Mammary epithelial cell (primary cell): ENCODE results near the gene HOOK1.

Source experiments
- CTCF ChIP-seq, 2 donors: IDR thresholded peaks in 1 of 2; conservative IDR thresholded peaks in 1 of 2; 2 replicates each; pipeline ENCODE4 v1.5.1; 2011 to 2012; ENCODE audit warnings: inconsistent platforms in 2 of 2, low read length in 2 of 2, mild to moderate bottlenecking in 2 of 2, control low read depth in 1 of 2, low read depth in 1 of 2; ENCODE audit not compliant: insufficient read depth in 1 of 2; ENCODE audit errors: extremely low read depth in 1 of 2
- EZH2 ChIP-seq: IDR thresholded peaks from 2 replicates; pipeline ENCODE4 v1.6.1; 2012; ENCODE audit warnings: low read length, inconsistent platforms, borderline replicate concordance

DNA sequence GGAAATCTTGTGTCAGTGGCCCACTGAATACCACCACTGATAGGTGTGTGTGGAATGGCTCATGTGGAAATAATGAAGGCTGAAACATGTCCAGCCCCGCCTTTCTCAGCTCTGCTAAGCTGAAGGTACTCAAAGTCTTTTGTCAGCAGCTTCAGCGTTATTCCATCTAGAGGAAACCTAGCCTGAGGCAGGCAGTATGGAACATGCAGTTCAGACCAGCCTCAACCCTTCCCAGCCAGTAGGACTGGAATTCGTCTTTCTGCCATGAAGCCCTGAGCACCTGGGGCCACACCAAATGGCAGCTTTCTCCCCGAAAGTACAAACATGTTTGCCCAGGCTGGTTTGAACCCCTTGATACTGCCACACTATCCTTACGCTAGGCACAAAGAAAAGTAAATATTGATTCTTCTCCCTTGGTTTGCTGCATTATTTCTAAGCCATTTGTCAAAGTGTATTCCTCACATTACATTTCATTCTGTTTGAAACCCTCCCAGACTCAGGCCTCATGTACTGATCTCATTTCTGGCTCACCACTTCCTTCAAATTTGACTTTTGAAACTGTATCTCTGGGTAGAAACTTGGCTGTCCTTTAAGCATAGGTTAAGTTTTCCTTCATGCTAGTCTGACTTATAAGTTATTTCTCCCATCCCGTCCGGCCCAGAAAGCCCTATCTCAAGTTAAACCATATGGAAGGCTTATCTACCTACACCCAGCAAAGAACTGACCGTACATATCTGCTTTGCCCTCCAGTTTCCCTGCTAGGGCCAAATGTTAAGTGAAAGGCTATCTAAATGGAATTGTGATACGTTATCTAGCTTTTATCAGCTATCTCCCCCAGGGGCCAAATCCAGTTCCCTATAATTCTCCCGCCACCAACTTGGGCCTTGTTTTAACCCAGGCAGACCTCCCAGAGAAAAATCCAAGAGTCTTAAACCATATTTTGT lies 45.7 kb upstream of the HOOK1 start:
- TF ChIP-seq CTCF (conservative IDR thresholded peaks at IDR 0.05 in 1 of 2, IDR thresholded peaks at IDR 0.05 in 1 of 2; ENCODE audit: extremely low read depth in 1 of 2, insufficient read depth in 1 of 2, low read depth in 1 of 2, low read length in 2 of 2), result no peak
- no peak for TF ChIP-seq EZH2
